OCI-LY7 (cell line): ENCODE results near the gene SPECC1.

Experiments used
- CTCF ChIP-seq: fragments of 200-600 bp; sonication (generic); conservative IDR thresholded peaks from 2 replicates; pipeline ENCODE4 v1.5.1; 2014; ENCODE audit warnings: mild to moderate bottlenecking, antibody characterized with exemption, low read length, moderate library complexity, mixed read lengths
- EZH2phosphoT487 ChIP-seq: fragments of 200-600 bp; sonication (generic); IDR thresholded peaks from 2 replicates; pipeline ENCODE4 v1.6.1; 2018; ENCODE audit warnings: low read depth, borderline replicate concordance, mild to moderate bottlenecking, mixed run types, antibody characterized with exemption, low read length, moderate library complexity, mixed read lengths

GRCh38 chr17:20155258-20156195 lies 146.4 kb downstream of the SPECC1 start:
- TF ChIP-seq CTCF (no peak), EZH2phosphoT487 (no peak)
